Activated T-helper 1 cell treated with anti-CD3 and anti-CD28 coated beads, Interleukin-2, amount 50 U/mL, for 16 hours (primary cell): ENCODE measurements around the gene UBE4A.
"Not testable (repeated sequence)": the region's sequence is repeated elsewhere in the genome, so short reads cannot be mapped to it uniquely, and the experiment has no call there.

Experiments
- DNase-seq, 2 donors: peaks; one replicate each; pipeline ENCODE4 v3.0.0-alpha.2; 2020; ENCODE audit warnings: low read depth in 1 of 2, low spot score in 1 of 2

UBE4A gene

DNA sequence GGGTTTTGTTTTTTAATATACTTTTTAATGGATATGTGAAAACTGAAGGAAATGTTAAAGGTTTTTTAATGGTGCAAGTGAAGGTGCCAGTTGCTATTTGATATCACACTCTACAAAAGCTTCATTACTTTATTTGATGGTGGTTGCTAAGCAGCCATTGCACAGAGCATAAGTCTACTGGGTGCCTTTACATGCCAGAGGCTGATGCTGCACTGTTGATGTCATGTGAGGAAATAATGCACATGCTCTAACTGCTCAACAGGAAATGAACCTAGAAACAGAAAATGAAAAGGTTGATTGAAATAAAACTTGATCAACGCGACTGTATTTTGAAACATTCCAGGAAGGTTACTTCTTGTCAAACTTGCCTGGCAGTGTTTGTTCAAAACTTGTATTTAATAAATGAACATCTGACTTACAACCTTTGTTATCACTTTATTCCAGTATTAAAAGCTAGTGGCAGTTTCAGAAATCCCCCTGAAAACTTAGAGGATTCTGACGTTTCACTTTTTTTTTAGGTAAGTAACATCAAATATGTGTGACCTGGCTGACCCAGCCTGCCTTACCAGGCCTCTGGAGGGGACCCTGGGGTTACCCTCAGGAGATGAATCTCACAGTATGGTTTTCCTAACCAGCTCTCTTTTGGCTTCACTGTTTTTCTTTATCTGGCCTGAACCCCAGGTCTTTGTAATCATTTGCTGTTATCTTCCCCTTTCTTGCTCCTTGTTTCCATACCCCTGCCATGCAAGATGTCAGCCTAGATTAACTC, 39.6 kb downstream of the UBE4A start:
- DNase-seq: peak in 1 of 2 donors; percentile 26

DNA sequence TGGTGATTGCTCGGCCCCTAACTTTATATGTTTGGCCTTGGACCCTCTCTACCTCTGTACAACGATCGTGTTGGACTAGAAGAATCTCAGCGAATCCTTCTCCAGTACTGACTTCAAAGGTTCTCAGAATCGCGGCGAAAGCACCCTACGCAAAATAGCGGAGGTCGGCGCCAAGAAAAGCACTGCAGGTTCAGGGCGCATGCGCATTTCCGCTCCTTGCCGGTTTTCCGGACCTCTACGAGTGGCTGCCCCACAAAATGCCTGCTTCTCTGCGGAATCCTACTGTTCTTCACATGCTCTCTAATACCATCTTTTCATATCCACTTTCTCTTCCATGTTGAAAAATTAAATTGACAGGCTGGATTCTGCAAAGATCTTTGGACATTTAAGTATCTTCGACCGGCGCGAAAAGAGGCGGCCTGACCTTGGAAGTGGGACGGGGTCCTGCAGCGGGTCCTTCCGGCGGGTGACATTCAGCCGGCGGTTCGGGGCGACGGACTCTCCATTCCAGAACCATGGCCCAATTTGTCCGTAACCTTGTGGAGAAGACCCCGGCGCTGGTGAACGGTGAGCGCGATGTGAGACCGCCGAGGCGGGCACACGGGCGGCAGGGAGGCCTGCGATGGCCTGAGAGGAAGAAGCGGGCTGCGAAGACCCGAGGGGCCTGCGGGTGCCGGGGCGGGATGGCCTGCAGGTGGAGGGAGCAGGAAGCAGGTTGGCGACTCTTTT, 41.9 kb downstream of the UBE4A start, which contains the start of gene ATP5MG:
Gene ATP5MG (plus strand): TSS at position 456 of the 729 bp plus-strand sequence. CDS start 60 bp downstream, at position 516.
- DNase-seq: peak; percentile 83 to 84

DNA sequence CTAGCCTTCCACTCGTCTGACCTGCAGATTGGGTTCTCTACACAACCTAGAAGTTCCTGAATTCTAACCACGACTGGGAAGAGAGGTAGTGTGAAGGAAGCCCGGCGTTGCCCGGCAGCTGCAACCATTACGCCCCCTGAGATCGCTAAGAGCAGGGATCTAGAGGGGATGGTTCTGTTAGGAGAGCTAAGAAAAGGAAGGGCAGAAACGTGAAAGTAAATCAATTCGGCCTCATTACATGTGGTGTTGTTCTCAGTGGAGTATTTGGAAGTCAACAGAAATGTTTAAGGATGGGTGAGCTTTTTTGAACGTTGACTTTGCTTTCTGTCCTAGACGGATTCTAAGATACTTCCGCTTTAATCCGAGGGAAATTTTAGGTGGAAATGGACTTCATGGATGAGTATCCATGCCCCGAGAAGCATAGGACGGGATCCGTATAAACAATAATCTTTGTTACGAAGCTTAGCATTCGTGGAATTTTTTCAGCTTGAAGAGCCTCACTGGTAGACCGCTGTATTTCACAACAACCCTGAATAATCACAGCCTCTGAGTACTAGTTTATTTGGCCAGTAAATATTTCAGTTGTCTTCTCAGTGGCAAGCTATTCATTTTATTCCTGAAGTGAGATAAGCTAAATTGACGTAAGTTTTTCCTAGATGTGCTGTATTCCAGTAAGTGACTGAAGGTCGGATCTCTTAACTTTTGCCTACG, 42.6 kb downstream of the UBE4A start:
- DNase-seq: no peak

- DNase-seq: not testable (repeated sequence)
Observed at GRCh38 chr11:118402594-118402993, 43.2 kb downstream of the UBE4A start.

GRCh38 chr11:118406599-118407166, 47.3 kb downstream of the UBE4A start:
- no peak for DNase-seq

- no peak for DNase-seq
Observed at GRCh38 chr11:118410055-118410745, 50.8 kb downstream of the UBE4A start.

GRCh38 chr11:118411530-118411929, 52.1 kb downstream of the UBE4A start:
- DNase-seq: no peak

- no peak for DNase-seq
Observed at GRCh38 chr11:118412921-118413320, 53.5 kb downstream of the UBE4A start.

DNA sequence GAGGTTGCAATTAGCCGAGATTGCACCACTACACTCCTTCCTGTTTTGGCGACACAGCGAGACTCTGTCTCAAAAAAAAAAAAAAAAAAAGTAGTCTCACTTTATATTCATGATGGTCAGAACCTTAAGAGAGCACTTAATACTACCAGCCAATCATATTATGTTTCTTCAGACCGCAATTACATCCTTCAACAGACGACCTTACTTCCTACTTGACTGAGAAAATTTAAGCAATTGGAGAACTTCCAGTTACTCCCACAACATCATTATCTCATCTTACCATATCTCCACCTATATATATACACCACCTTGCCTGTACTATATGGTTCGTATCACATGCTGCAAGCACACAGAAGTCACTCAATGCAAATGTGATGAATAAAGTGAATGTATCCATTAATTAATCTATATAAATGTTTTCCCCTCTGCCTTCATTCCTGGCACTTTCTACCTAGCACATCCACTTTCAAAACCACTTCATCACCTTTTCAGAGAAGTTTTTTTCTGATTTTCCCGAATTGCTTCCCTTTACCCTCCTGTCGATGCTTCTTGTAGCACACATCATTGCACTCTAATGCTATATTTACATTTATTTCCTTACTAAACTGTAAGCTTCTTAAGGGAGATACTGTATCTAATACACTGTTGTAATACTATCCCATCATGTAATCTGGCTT, 55.8 kb downstream of the UBE4A start:
- DNase-seq: no peak

DNA sequence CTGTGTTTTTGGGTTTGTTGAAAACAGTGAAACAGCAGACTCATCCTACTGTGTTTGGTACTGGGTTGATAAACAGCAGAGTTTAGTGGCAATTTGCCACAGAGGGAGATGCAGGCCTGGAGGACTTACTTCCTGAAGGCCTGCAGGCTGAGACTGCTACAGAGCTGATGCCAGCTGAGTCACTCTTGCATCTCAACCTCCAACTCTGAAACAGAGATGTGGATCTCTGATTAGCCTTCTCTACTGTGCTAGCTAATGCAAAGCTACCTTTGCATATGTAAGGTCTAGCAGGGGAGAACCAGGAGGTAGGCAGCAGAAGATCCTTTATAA, 56.3 kb downstream of the UBE4A start:
- no peak for DNase-seq

DNA sequence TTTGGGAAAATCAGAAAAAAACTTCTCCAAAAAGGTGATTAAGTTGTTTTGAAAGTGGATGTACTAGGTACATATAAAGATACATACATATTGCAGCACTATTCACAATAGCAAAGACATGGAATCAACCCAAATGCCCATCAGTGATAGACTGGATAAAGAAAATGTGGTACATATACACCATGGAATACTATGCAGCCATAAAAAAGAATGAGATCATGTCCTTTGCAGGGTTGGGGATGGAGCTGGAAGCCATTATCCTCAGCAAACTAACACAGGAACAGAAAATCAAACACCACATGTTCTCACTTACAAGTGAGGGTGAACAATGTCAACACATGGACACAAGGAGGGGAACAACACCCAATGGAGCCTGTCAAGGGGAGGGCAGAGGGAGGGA, 57.5 kb downstream of the UBE4A start:
- not testable (repeated sequence) for DNase-seq

DNA sequence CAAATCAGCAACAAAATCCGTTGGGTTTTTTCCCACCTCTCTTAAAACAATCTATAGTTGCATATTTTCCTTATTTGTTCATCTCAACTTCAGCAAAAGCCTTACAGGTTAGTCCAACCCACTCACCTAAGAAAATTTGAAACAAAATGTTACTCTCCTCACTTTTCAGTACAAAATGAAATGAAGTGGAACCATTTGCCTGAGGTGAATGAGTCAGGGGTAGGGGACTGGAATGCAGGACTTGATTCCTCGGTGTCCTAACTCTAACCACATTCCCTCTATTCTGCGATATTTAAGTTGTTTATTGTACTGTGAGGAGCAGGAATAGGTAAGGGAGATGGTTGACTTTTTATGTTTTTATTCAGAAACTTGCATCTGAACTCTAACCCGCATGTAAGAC, 58.4 kb downstream of the UBE4A start:
- DNase-seq: no peak

- no peak for DNase-seq
Observed at GRCh38 chr11:118418766-118419165, 59.4 kb downstream of the UBE4A start.

- no peak for DNase-seq
Observed at GRCh38 chr11:118427707-118428106, 68.3 kb downstream of the UBE4A start.

- DNase-seq: no peak
Observed at GRCh38 chr11:118430956-118431355, 71.6 kb downstream of the UBE4A start.

DNA sequence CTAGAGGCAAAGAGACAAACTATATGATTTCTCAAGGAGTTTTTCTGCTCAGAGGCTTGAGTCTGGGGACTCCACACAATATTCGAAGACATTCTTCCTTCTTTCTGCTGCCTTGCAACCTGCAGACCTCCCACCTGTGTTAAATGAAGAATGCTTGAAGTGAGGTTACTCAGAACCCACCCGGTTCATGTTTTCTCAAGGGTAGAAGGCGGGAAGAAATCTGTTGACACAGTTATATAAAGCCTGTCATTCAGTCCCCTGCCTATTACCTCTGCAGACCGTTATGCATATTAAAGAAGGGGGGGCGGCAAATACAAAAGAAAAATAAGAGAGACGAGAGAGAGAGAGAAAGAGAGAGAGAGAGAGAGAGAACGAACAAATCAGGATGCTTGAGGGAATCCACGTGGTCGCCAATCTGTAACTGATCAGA, 74.7 kb downstream of the UBE4A start:
- no peak for DNase-seq

GRCh38 chr11:118434553-118435289, 75.3 kb downstream of the UBE4A start:
- DNase-seq: peak in 1 of 2 donors; percentile 15

DNA sequence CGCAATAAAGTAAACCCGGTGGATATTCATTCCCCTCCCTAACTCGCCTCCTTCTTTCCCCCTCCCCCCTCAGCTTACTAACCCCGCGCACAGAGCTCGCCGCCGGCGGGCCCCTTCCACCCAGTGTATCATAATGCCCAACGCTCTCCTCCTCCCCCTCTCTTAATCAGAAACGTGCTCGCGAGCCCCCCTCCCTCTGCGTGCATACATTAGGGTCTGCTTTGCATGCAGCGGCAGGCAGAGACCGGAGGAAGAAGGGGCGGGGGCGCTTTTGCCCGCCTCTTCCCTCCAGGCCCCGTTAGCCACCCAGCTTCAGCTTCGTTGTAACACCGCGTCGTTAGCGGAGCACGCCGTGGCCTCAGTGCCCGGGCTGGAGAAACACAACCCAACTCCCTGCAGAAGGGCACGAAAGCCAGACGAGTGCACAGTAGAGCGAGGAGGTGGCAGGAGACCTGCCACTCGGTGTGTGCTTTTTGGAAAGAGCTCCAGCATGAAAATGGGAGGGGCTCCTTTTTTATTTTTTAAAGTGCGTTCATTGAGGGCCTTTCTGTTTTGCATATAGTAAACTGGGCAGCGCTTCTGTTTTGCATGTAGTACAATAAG, 76.0 kb downstream of the UBE4A start:
- DNase-seq: peak; percentile 22 to 42

GRCh38 chr11:118435893-118436624, 76.7 kb downstream of the UBE4A start, which contains the start of gene KMT2A:
Gene KMT2A (plus strand): TSS chr11:118436492. CDS start chr11:118436513, 21 bp downstream.
- DNase-seq: peak; percentile 87 to 90
